ENCODE results near the gene ADGRF5.
"Not testable (repeated sequence)": the region's sequence is repeated elsewhere in the genome, so short reads cannot be mapped to it uniquely, and the experiment has no call there.

ADGRF5 gene

GRCh38 chr6:46894433-46894832 is 27.3 kb downstream of the ADGRF5 start:
- no peak for DNase-seq (ENCODE audit: low read depth)

GRCh38 chr6:46893648-46894047 is 28.1 kb downstream of the ADGRF5 start:
- DNase-seq (ENCODE audit: low read depth) = peak; percentile 21

GRCh38 chr6:46891252-46891795 is 30.4 kb downstream of the ADGRF5 start:
- DNase-seq (ENCODE audit: low read depth) = no peak

- peak; percentile 41 for DNase-seq (ENCODE audit: low read depth)
These were observed 33.2 kb downstream of the ADGRF5 start for GRCh38 chr6:46888578-46888977.

DNA sequence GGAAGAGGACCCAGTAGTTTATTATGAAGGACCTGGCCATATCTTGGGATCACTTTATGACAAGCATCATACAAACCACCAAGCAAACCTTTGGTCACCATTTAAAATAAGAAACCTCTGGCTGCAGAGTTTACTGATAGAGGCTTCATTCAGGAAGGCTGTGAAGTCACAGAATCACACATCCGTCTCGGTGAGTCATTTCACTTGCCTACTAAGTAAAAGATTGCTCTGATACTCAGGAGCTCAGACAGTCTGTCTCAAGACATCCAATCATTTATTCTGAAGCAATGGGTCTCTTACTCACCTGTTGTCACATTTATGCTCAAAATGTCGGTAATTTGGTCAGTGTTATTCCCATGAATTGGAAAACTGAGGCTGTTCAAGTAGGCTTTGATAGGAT is 33.7 kb downstream of the ADGRF5 start:
- no peak for DNase-seq (ENCODE audit: low read depth)

GRCh38 chr6:46882645-46883044 is 39.1 kb downstream of the ADGRF5 start:
- DNase-seq (ENCODE audit: low read depth) = no peak

DNA sequence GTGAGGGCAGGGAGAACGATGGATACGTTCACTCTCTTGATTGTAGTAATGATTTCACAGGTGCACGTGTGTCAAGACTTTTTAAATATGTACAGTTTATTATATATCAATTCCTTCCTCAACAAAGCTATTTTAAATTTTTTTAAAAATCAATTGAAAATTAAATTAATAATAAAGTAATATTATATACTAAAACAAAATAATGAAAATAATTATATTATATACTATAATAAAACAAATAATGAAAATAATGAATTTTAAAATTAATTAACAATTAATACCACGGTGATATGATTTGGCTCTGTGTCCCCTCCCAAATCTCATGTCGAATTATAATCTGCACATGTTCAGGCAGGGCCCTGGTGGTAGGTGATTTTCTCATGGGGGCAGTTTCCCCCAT is 42.7 kb downstream of the ADGRF5 start:
- no peak for DNase-seq (ENCODE audit: low read depth)

GRCh38 chr6:46876126-46876525 is 45.6 kb downstream of the ADGRF5 start:
- DNase-seq (ENCODE audit: low read depth) = peak; percentile 45

DNA sequence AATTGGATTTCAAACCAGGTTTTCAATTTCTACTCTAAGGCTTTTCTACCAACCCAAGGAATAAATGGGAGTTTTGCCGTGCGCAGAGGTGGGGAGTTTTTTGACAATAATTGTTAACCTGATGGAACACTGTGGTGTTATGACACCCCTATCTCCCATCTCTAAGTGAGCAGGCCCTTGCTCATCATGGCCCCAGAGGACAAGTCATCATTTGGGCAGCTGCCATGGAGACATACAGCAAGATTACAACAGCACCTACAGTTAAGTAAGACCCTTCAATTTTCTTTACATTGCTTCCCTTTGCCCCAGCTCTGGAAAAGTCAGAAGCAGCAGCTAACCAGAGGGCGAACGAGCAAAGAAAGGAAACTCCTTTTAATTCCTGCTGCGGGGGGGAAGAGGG is 54.3 kb downstream of the ADGRF5 start:
- no peak for DNase-seq (ENCODE audit: low read depth)

DNA sequence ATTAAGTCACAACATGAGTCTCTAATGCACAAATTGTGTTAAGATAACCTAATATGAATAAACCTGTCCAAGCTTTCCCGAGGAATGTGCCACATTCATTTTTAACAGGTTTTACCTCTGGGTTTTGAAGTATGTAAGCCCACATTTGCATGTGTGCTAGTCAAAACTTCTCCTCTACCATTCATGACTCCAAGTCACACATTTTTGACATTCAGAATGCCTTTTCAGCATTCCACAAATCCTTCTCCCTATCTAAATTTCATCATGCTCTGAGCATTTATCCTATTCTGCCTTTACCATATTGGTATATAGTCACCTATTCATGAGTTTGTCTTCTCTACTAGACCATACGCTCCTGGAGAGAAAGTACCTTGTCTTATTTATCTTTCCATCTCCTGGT is 56.5 kb downstream of the ADGRF5 start:
- DNase-seq (ENCODE audit: low read depth) = no peak

- DNase-seq (ENCODE audit: low read depth) = no peak
These were observed 57.9 kb downstream of the ADGRF5 start for GRCh38 chr6:46863791-46864190.

DNA sequence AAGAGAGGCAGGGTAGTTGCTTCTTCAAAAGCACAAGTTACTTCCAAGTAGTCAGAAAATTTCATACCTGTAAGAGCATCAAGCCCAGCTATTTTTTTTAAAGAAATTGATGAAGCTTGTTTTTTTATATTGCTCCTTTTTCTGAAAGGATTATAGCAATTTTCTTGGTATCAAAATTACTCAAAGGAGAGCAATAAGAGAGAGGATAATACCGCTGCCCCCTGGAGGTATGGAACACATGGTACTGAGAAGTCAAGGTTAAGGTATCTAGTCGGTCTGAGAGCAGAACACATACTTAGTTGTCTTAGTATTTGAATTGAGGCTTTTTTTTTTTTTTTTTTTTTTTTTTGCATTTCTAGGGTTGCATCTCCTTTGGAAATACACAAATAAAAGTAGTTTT is 59.4 kb downstream of the ADGRF5 start:
- no peak for DNase-seq (ENCODE audit: low read depth)

DNA sequence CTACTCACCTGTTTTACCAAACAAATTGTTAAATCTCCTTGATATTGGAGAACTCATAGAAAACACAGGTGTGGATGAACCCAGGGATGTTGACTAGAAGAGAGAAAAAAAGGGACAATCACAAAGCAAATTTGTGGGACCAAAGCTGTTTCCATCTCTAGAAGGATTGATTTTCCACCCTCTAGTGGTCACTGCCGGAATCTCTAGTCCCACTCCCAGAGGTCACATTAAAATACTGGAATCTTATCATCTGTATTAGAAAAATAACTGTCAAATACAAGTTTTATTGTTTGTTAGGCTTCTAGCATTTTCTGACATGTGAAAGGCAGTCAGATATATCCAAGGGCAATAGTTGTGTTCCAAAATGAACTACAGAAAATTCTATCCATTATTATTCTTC is 65.8 kb downstream of the ADGRF5 start:
- DNase-seq (ENCODE audit: low read depth) = peak; percentile 29

- not testable (repeated sequence) for DNase-seq (ENCODE audit: low read depth)
These were observed 70.2 kb downstream of the ADGRF5 start for GRCh38 chr6:46851576-46851975.

GRCh38 chr6:46850792-46851191 is 70.9 kb downstream of the ADGRF5 start:
- DNase-seq (ENCODE audit: low read depth) = peak; percentile 23

- no peak for DNase-seq (ENCODE audit: low read depth)
These were observed 72.4 kb downstream of the ADGRF5 start for GRCh38 chr6:46849361-46849690.

DNA sequence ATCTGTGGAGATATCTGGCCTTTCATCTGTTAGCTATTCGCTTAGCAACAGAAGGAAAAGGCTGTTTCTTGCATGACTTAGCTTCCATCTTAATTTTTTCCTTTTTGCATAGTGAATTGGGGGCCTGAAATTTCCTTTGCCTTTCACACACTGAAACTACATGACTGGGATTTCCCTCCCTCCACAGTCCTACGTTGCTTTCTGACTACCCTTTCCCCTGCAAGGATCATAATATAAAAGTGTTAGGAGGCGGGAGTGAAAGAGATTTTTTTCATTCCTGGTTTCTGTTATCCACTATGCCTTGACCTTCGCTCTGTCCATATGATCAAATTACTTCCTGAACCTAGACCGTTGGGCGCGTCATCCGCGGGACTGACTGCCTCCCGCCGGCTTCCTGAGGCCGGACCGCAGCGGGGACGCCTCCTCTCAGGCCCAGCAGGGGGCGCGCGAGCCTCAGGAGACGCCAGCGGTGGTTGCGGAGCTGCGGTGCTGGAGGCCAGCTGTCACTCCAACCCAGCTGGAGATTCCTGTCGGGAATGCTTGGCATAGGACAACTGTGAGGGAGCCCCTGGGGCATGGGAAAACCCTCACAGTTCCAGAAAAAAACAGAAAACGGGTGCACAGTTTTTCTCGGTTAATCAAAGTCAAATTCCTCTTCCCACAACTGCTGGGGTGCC is 72.9 kb downstream of the ADGRF5 start:
- peak; percentile 78 for DNase-seq (ENCODE audit: low read depth)

- DNase-seq (ENCODE audit: low read depth) = no peak
These were observed 76.6 kb downstream of the ADGRF5 start for GRCh38 chr6:46845126-46845525.

GRCh38 chr6:46842252-46842846 is 79.4 kb downstream of the ADGRF5 start:
- not testable (repeated sequence) for DNase-seq (ENCODE audit: low read depth)

GRCh38 chr6:46838033-46838432 is 83.7 kb downstream of the ADGRF5 start:
- no peak for DNase-seq (ENCODE audit: low read depth)

DNA sequence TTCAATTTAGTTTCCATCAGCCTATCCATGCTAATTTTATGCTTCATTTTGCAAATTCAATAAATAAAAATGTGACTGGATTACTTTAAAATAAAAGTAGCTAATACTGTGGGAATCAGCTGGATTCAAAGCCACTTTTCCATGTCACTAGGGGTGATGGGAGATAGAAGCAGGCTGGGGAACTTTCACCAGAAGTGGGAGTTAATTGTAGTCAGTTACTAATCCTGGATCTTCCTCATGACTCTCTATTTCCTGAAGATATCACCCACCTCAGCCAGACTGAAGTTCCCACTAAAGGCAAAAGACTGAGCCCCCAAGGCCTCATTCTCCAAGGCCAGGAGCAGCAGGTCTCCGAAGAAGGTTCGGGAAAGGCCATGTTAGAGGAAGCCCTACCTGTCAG is 86.7 kb downstream of the ADGRF5 start:
- DNase-seq (ENCODE audit: low read depth) = not testable (repeated sequence)

DNA sequence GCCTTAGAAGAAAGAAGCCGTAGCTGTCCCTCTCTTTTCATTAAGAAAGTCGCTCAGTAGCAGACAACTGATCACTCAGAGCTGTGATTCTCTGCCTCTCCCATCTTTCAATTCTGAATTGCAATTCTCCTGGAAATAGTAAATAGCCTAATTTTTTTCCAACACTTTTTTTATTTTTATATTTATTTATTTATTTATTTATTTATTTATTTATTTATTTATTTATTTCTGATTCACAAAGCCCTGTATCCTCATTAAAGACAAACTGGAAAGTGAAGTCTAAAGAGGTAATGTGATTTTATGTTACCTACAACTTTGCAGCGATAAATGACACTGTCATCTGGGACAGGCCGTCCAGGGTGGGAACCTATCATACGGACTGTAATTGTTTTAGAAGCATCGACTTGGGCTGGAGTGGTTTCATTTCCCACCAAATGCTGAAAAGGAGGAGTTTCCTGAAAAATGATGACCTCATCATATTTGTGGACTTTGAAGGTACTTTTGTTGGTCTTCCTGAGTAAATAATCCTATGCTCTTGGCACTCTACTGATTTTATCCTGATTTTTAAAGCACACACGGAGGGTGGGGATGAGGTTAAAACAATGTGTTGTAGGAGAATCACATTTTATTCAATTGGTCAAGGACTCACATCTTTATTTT is 87.4 kb downstream of the ADGRF5 start:
- DNase-seq (ENCODE audit: low read depth) = not testable (repeated sequence)

DNA sequence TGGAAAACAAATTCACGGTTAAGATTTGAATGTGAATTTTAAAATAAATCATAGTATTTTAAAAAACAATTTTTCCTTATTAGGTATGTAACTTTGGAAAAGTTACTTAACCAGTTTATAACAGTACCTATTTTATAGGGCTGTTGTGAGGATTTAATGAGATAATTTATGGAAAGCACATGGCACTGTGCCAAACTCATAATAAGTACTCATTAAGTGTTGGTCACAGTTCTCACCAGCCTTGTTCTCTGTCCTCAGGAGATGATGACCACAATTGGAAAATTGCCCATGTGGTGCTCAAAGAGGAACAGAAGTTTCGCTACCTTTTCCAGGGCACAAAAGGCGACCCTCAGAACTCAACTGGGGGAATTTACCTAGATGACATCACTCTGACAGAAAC is 88.9 kb downstream of the ADGRF5 start:
- no peak for DNase-seq (ENCODE audit: low read depth)

Data from EH (cell line).